Measurements from ENCODE around the gene PCSK6.

The PCSK6 gene

GRCh38 chr15:101522621-101523559 lies 33.4 kb upstream of the PCSK6 start:
- no peak for DNase-seq

- DNase-seq: no peak
Measured at GRCh38 chr15:101522091-101522490, 32.6 kb upstream of the PCSK6 start.

DNA sequence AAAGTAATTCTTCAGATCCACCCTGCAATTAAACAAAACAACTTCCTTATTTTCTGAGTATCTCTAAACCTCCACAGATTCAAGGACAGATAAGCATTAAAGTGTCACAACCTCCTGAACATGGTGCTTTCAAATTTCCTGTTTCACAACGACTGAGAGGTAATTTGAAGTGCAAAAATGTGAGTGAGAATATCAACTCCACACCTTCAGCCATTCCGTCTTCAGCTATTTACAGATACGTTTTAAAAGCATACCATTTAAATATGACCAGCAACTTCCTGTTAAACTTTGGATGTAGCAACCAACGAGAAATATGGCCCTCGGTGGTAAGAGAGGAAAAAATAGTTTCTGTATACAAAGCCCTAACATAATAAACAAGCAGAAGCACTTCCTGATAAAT lies 32.1 kb upstream of the PCSK6 start:
- no peak for DNase-seq

GRCh38 chr15:101521069-101521468 lies 31.6 kb upstream of the PCSK6 start:
- DNase-seq: no peak

DNA sequence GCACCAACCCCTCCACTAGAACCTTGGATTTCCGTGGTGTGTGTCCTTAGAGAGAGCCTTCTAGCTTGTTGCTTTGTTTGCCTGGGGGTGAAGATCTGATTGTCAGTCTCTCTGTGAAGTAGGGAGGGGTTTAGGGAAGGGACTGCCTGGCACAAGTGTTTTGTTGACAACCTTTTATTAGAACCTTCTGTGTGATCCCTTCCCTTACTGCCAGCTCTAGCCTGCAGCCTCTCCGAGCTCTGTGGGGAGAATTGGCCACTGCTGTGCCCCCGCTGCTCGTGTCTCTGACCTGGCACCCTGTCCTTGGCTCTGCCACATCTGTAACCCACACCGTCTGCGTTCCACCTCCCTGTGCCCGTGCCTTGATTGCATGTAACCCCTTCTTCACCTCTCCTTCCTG lies 30.9 kb upstream of the PCSK6 start:
- no peak for DNase-seq

GRCh38 chr15:101517504-101517903 lies 28.0 kb upstream of the PCSK6 start:
- no peak for DNase-seq

- DNase-seq: no peak
Measured at GRCh38 chr15:101514318-101514717, 24.8 kb upstream of the PCSK6 start.

DNA sequence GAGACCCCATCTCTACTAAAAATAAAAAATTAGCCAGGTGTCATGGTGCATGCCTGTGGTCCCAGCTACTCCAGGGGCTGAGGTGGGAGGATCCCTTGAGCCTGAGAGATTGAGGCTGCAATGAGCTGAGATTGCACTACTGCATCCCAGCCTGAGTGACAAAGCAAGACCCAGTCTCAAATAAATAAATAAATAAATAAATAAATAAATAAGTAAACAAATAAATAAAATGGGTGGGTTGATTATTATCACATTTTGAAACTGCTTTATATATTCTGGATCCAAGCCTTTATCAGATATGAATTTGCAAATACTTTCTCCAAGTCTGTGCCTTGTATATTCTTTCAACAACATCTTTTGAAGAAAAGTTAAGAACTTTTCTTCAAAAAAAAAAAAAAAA lies 22.2 kb upstream of the PCSK6 start:
- DNase-seq: no peak

DNA sequence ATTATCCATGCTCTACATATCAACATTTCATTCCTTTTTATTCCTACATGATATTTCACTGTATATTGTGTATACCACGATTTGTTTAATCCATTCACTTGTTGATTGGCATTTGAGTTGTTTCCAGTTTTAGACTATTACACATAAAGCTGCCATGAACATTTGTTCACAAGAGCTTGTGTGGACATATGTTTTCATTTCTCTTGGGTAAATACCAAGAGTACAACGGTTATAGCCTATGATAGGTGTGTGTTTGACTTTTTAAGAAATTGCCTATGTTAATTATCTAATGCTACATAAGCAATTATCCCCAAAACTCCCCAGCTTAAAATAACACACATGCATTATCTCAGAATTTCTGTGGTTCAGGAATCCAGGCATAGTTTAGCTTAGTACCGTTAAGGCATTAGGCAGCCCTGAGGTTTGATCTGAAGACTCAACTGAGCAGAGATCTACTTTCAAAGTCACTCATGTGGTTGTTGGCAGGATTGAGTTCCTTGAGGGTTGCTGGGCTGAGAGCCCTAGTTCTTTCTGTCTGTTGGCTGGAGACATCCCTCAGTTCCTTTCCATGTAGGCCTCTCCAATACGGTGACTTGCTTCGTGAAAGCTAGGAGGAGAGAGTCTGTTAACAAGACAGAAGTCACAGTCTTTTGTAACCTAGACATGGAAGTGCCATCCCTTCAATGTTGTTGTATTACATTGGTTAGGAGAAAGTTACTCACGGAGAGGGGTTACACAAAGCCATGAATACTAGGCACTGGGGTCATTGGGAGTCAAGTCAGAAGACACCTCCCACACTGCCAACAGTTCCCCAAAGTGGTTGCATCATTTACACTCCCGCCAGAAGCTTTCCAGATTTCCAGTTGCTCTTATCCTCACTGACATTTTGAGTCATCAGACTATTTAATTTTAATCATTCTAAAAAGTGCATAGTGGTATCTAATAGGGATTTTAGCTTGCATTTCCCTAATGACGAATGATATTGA lies 21.0 kb upstream of the PCSK6 start:
- DNase-seq: no peak

DNA sequence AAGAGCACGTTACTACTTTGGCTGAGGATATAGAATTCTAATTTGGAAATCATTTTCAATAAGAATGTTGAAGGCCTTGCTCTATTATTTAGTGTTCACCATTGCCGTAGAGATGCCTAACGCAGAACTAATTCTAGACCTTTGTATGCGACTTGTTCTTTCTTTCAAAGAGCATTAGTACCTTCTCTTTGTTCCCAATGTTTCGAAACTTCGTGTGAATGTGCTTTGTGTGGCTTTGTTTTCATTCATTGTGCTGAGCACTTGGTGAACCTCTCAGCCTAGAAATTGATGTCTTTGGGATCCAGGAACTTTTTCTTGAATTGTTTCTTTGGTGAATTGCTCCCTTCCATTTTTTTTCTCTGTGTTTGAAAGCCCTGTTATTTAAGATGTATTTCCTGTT lies 19.8 kb upstream of the PCSK6 start:
- DNase-seq: no peak

- no peak for DNase-seq
Measured at GRCh38 chr15:101506491-101506890, 17.0 kb upstream of the PCSK6 start.

DNA sequence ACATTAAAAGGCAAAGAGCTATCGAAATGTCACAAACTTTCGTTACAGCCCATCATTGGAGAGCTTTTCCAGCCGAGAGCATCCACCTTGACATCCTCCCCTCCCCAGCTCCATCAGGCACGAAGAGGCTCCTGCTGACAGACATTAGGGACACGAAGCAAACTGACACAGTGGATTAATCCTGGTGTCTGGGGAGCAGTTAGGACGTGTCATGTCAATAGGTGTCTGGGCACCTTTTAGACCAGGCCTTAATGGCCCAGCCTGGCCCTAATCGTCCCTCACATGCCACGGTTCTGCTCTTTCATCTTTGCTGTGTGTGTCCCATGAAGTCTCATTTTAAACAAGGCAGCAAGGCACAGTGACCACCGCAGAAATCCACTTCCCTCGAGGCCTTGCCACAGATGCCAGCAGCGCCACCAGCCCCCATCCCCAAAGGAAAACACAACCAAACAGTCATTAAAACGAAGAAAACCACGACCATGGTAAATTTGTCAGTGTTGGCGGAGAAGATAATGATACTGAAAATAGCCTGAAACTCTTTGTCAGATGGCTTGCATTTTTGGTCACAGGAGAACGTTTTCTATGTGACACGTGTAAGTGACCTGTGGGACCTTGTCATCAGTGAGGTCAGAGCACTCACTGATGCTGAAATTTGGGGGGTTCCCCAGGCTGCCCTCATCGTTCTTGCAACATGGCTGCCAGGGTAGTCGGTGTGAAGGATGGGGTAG lies 16.3 kb upstream of the PCSK6 start:
- no peak for DNase-seq

GRCh38 chr15:101504866-101505609 lies 15.5 kb upstream of the PCSK6 start:
- DNase-seq: no peak

GRCh38 chr15:101504373-101504772 lies 14.9 kb upstream of the PCSK6 start:
- DNase-seq: no peak

- no peak for DNase-seq
Measured at GRCh38 chr15:101503296-101503599, 13.7 kb upstream of the PCSK6 start.

- no peak for DNase-seq
Measured at GRCh38 chr15:101502572-101503295, 13.2 kb upstream of the PCSK6 start.

DNA sequence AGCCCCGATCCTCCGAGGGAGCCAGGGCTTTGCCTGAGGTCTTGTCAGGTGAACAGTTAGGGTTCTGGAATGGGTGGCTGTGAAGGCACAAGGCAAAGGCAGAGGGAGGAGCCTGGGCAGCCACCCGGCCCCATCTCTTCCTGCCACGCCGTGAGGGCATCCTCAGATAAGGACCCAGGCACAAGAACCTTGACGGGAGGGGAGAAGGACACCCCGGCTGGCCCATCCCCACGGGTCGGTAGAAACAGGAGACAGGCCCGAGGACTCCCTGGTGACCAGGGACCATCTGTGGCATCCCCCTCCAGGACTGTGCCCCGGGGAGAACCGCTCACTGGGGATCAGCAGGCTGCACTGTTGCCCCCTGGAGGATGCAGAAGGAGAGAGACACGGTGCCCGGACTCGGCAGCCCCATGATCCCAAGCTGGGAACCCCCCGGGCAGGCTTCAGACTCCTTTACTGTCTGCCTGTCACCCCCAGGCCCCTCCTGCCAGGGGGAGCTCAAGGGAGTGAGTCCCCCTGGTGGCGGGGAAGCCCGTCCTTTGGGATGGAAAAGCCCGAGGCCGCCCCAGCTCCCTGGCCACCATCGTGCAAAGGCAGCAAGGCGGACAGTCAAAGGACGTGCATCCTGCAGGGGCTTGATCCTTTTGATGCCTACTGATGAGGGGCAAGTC lies 12.3 kb upstream of the PCSK6 start:
- peak; percentile 43 for DNase-seq

DNA sequence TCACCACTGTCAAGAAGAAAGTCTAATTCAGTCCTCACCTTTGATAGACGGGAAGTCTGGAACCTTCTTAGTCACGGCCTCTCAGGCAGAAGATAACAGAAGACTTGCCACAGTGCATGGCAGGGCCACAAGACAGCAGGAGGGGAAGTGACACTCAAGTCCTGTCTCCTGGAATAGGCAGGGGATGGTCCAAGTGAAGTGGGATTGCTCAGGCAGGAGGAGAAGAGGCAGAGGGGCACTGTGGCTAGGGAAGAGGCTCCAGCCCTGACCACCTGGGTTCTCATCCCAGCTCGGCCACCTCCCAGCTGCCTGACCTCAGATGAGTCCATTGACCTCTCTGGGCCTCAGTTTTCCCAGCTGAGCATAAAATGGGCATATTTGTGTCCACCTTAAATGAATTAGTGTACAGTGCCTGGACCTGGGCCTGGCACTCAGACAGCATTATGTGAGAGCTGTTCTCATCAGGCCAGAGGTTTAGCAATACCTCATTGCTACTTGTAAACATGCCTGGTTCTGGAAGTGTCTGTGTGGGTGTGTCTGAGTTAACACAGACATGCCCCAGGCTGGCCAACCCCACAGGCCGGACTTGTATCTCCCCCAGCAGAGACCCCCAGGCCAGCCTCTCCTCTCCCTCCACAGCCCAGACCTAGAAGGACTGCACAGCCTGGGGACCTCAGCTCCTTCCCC lies 11.5 kb upstream of the PCSK6 start:
- no peak for DNase-seq

GRCh38 chr15:101499863-101500713 lies 10.6 kb upstream of the PCSK6 start:
- DNase-seq: no peak
